ENCODE results near the gene ITGAL. TPM values are rescaled to one million over a fixed set of nuclear protein-coding genes. Genes with fewer than 3 reads are reported as not detected.
"Not testable (repeated sequence)": the region's sequence is repeated elsewhere in the genome, so short reads cannot be mapped to it uniquely, and the experiment has no call there.

The ITGAL gene
- polyA plus RNA-seq, 10 donors, result 1.5 to 8.7 (median 2.7) TPM

DNA sequence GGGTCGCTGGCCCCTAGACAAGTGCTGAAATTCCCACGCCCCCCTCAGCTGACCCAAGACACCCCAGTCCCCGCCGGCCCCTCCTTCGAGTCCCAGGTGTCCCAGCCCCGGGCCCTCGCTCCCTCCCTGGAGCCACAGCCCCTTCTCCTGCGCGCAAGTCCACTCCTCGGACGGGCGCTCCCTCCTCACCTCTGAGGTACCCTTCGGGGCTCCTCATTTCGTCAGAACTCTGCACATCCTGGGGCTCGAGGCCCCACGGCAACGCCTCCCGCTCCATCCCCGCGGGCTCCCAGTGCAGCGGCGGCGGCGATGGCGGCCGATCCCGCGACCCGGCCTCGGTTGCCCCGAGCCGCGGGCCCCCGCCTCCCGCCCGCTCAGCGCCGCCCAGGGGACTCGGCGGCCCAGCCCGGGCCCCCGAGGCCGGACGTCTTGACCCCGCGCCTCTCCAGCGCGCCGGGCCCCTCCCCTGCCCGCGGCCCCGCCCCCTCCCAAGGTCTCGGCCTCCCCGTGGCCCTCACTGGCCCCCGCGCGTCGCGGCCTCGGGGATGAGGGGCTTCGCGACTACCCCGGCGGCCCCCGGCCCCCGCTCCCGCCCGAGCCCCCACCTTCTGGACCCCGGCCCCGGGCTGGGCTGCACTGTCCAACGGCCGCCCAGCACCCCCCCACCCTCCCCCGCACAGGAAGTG is 53.7 kb downstream of the ITGAL start, which contains the start of gene ZNF768:
Gene ZNF768, minus strand, starts transcription at position 430 of the 686 bp plus-strand sequence. Its CDS starts 153 bp downstream, at position 277.
- peak in 1 of 3 donors; percentile 54 for DNase-seq

- DNase-seq, result peak; percentile 98 to 100 (median 99)
These were observed 54.5 kb downstream of the ITGAL start for GRCh38 chr16:30526823-30527634.

DNA sequence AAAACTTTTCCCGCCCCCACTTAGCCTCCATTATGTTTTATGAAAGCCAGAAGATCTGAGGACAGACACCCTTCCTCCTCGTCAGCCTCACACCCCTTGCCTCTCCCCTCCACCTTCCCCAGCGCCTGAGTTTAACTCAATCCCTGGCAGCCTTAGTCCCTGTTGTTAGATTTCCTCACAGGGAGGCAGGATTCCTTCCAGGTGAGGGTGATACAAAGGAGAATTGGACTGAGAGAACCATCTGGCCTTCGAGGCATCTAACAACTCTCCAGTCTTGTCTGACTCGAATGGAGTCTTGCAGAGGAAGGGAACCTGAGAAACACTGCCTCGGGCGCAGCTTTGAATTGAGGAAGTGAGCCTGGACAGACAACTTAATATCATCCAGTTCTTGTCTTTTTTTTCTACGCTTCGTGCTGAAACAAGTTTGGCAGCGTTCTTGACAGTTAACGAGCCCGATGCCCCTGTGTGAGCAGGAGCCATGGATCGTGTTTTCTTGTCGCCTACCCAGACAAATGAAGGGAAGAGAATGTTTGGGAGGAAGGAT is 55.2 kb downstream of the ITGAL start:
- no peak for DNase-seq

DNA sequence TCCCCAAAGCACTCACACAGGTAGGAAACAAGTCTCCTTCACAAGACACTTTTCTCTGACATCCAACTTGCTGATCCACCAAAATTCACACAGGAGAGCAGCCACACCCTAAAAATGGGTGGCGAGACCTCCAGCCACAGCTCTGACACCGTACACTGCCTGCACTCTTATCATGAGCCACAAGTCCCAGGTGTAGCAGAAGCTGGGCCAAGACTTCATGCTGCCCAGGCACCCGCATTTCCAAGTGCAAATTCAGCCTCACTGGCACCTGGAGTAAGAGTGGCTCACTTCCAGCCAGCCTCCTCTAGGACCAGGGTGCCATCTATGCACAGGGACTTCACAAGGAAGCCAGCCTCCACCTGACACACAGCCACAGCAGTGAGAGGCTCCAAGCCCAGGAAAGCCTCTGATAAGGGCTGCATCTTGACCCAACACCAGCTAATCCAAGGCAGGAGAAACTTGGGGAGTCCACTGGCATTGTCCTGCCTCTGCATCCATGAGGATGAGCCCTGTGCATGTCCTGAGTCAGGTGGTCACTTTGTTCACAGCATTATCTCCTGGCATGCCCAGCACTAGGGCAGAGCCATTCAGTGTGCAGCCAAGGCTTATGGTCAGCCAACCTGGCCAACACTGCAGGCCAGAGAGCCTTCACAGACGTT is 56.4 kb downstream of the ITGAL start:
- no peak for DNase-seq

GRCh38 chr16:30530163-30531037 is 57.9 kb downstream of the ITGAL start:
- no peak for DNase-seq

DNA sequence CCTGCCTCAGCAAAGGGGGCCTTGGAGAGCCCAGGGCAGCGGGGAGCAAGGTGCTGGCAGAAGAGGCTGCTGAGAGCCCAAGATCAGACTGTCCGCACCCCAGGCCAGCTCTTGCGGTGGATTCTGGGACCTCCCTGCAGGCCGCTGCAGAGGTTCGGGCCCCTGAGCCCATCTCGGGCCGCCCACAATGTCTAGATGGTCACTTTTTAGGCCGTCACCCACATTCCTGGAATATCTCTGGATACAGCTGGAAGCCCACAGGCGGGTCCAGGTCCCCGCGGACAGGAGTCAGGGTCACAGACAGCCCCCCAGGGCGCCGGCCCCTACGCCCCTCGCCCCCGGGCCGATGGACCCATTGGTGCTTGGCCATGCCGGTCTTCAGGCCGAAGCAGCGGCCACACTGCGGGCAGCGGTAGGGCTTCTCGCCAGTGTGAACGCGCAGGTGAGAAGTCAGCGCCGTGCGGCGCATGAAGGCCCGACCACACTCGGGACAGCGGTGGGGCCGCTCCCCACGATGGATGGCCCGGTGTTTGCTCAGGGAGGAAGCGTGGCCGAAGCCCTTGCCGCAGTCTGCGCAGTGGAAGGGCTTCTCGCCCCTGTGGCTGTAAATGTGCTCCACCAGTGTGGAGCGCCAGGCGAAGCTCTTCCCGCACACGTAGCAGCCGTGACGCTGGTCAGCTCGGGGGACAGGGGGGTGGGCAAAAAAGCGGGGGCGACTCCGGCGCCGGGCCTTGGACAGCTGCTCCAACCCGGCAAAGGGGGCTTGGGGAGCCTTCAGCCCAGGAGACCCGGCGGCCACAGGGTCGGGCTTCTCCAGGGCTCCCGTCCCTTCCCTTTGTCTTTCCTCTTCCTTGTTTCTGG is 60.0 kb downstream of the ITGAL start:
- DNase-seq, result no peak

DNA sequence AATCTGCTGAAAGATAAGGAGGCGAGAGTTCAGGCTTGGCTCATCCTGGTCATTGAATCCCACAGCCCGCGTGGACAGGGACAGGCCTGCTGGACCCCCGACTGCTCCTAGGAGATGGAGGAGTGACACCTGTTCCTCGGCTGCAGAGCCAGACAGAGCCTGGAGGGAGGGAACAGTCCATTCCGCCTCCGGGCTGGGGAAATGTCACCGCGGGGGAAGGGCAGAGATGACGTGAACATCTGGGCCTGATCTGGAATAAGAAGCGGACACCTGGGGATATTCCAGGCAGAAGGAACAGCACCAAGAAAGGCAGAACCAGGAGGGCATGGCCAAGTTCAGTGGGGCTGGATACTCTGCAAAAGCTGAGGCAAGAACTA is 60.6 kb downstream of the ITGAL start:
- DNase-seq, result no peak

- peak in 1 of 3 donors; percentile 36 for DNase-seq
These were observed 61.3 kb downstream of the ITGAL start for GRCh38 chr16:30533748-30534367.

GRCh38 chr16:30534368-30535105 is 62.0 kb downstream of the ITGAL start, which contains the start of gene ZNF747:
Gene ZNF747 (minus strand): TSS chr16:30534858. CDS start chr16:30534679, 179 bp downstream.
- peak; percentile 92 to 97 (median 95) for DNase-seq

- DNase-seq, result no peak
These were observed 62.7 kb downstream of the ITGAL start for GRCh38 chr16:30535106-30535776.

DNA sequence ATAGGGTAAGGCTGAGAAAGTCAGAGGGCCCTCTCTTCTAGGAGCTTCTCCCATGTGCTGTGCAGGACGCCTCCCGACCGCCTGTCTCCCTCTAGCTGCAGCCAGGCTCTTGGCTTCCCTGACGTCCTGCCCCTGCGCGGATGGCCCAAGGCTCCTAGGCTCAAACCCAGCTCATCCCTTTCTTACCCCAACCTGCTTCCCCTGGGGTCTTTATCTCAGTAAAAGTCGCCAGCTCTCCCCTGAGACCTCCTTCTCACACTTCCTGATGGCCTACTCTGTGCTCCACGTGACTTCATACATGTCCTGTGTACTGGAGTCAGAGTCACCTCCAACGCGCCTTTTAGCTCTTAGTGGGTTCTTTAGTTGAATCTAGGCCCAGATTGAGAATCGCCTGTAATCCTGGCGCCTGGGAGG is 63.2 kb downstream of the ITGAL start:
- peak; percentile 67 to 89 (median 79) for DNase-seq

DNA sequence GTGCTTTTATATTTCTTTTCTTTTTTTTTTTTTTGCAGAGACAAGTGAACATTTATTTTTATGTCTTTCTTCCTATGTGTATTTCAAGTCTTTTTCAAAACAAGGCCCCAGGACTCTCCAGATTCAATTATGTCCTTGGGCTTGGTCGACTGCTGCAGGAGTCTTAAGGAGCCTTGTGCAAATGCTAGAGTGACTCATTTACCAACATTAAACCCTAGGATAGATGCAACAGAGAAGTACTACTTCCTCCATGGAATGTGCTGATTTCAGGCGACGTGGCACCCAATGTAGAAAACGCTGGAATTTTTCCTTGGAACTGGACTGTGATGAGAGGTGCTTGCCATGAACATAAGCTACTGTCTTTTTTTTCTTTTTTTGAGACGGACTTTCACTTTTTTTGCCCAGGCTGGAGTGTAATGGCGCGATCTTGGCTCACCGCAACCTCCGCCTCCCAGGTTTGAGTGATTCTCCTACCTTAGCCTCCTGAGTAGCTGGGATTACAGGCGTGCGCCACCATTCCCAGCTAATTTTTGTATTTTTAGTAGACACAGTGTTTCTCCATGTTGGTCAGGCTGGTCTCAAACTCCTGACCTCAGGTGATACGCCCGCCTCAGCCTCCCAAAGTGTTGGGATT is 64.0 kb downstream of the ITGAL start:
- not testable (repeated sequence) for DNase-seq

GRCh38 chr16:30539000-30539964 is 66.7 kb downstream of the ITGAL start:
- DNase-seq, result no peak

- not testable (repeated sequence) for DNase-seq
These were observed 67.5 kb downstream of the ITGAL start for GRCh38 chr16:30539986-30540526.

GRCh38 chr16:30540916-30541464 is 68.4 kb downstream of the ITGAL start:
- DNase-seq, result not testable (repeated sequence)
